ENCODE results near the gene POLR3E.

The POLR3E gene

GRCh38 chr16:22297114-22297870 lies at the start of gene POLR3E:
Gene POLR3E, plus strand, starts transcription at chr16:22297409. Its CDS starts 5,560 bp downstream, at chr16:22302969.
- Histone ChIP-seq H3K79me2 (ENCODE audit: insufficient read depth, low read length) (peaks cover 49% of the 10 kb centered on the region), H4K20me1 (ENCODE audit: low read depth, low read length) (peaks cover 9% of the 10 kb centered on the region; the same call in 1 of the 2 replicates), H3K4me2 (ENCODE audit: low read depth, low read length, poor library complexity, severe bottlenecking) (peak within 1 kb of the TSS; percentile 95), H3K27ac (ENCODE audit: low read depth, low read length) (peak within 1 kb of the TSS; percentile 78), H3F3A (ENCODE audit: insufficient read depth) (peaks cover 14% of the 10 kb centered on the region; the same call in 1 of the 2 replicates), H3K27me3 (ENCODE audit: low read length) (no peaks in the 10 kb centered on the region), H3K4me3 (ENCODE audit: insufficient read depth, low read length, poor library complexity, severe bottlenecking) (peak within 1 kb of the TSS; percentile 92), H3K9me2 (replicated peaks; ENCODE audit: insufficient read depth, low read length) (no peaks in the 10 kb centered on the region), H3K9me3 (ENCODE audit: insufficient read depth, low read length) (no peaks in the 10 kb centered on the region), H3K9ac (ENCODE audit: low read length) (peak within 1 kb of the TSS; percentile 97), H2AFZ (ENCODE audit: low read depth, low read length, severe bottlenecking) (peak within 1 kb of the TSS; percentile 99), H3K36me3 (ENCODE audit: low read length) (no peaks in the 10 kb centered on the region)
- TF ChIP-seq CTCF (IDR thresholded peaks at IDR 0.05; ENCODE audit: insufficient read depth, low read length, poor library complexity, severe bottlenecking) (peak; percentile 90), EZH2phosphoT487 (conservative IDR thresholded peaks at IDR 0.05; ENCODE audit: low read length) (no peak)

GRCh38 chr16:22250522-22250921 lies 46.7 kb upstream of the POLR3E start:
- H3K9me2 ChIP-seq (replicated peaks; ENCODE audit: insufficient read depth, low read length): no peaks in the 10 kb centered on the region
- H3K36me3 ChIP-seq (ENCODE audit: low read length): peaks cover 3% of the 10 kb centered on the region; the same call in 1 of the 2 replicates
- H3K27me3 ChIP-seq (ENCODE audit: low read length): no peaks in the 10 kb centered on the region
- 0 out of 2 replicates have a peak, but pooled peaks cover 6% of the 10 kb centered on the region for H3K9me3 ChIP-seq (ENCODE audit: insufficient read depth, low read length)
- H3F3A ChIP-seq (ENCODE audit: insufficient read depth): no peaks in the 10 kb centered on the region
- H2AFZ ChIP-seq (ENCODE audit: low read depth, low read length, severe bottlenecking): no peak overlapping the region
- no peak for TF ChIP-seq EZH2phosphoT487 (conservative IDR thresholded peaks at IDR 0.05; ENCODE audit: low read length)
- TF ChIP-seq CTCF (IDR thresholded peaks at IDR 0.05; ENCODE audit: insufficient read depth, low read length, poor library complexity, severe bottlenecking): no peak
- no peak overlapping the region for H3K27ac ChIP-seq (ENCODE audit: low read depth, low read length)
- H3K9ac ChIP-seq (ENCODE audit: low read length): no peak overlapping the region
- H3K79me2 ChIP-seq (ENCODE audit: insufficient read depth, low read length): no peaks in the 10 kb centered on the region
- no peak overlapping the region for H3K4me3 ChIP-seq (ENCODE audit: insufficient read depth, low read length, poor library complexity, severe bottlenecking)
- no peaks in the 10 kb centered on the region for H4K20me1 ChIP-seq (ENCODE audit: low read depth, low read length)
- H3K4me2 ChIP-seq (ENCODE audit: low read depth, low read length, poor library complexity, severe bottlenecking): no peak overlapping the region

- H3F3A ChIP-seq (ENCODE audit: insufficient read depth): no peaks in the 10 kb centered on the region
- H2AFZ ChIP-seq (ENCODE audit: low read depth, low read length, severe bottlenecking): no peak overlapping the region
- no peaks in the 10 kb centered on the region for H3K27me3 ChIP-seq (ENCODE audit: low read length)
- H3K4me2 ChIP-seq (ENCODE audit: low read depth, low read length, poor library complexity, severe bottlenecking): no peak overlapping the region
- H4K20me1 ChIP-seq (ENCODE audit: low read depth, low read length): no peaks in the 10 kb centered on the region
- no peak overlapping the region for H3K4me3 ChIP-seq (ENCODE audit: insufficient read depth, low read length, poor library complexity, severe bottlenecking)
- no peak overlapping the region for H3K9ac ChIP-seq (ENCODE audit: low read length)
- peaks cover 3% of the 10 kb centered on the region; the same call in 1 of the 2 replicates for H3K36me3 ChIP-seq (ENCODE audit: low read length)
- no peaks in the 10 kb centered on the region for H3K79me2 ChIP-seq (ENCODE audit: insufficient read depth, low read length)
- no peak overlapping the region for H3K27ac ChIP-seq (ENCODE audit: low read depth, low read length)
- H3K9me3 ChIP-seq (ENCODE audit: insufficient read depth, low read length): 0 out of 2 replicates have a peak, but pooled peaks cover 6% of the 10 kb centered on the region
- no peaks in the 10 kb centered on the region for H3K9me2 ChIP-seq (replicated peaks; ENCODE audit: insufficient read depth, low read length)
- TF ChIP-seq CTCF (IDR thresholded peaks at IDR 0.05; ENCODE audit: insufficient read depth, low read length, poor library complexity, severe bottlenecking) (no peak), EZH2phosphoT487 (conservative IDR thresholded peaks at IDR 0.05; ENCODE audit: low read length) (no peak)
Observed at GRCh38 chr16:22252317-22252716, 44.9 kb upstream of the POLR3E start.

Data from SU-DHL-6 (cell line).